Measurements from ENCODE around the gene COL12A1.

The COL12A1 gene

DNA sequence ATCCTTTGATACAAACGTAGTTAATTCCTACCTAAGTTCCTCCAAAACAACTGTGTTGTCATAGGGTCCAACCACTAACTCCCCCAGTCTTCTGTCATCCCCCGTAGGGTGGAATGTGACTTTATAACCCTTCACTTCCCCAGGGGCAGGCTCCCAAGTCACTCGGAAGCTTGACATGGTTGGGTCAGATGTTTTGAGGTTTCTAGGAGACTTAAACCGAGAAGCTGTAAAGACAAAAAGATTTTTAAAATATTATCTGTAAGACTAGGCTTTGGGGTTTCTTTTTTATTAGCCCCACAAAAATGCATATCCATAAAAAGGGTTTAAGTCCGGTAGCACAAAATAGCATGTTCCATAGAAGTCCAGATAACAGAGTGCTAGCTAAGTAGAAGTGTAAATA is 50.2 kb downstream of the COL12A1 start:
- peak overlapping the region in 1 of 2 donors; percentile 6 for H3K27ac ChIP-seq
- DNase-seq (ENCODE audit: low spot score) = no peak
- TF ChIP-seq, protein P1, sequence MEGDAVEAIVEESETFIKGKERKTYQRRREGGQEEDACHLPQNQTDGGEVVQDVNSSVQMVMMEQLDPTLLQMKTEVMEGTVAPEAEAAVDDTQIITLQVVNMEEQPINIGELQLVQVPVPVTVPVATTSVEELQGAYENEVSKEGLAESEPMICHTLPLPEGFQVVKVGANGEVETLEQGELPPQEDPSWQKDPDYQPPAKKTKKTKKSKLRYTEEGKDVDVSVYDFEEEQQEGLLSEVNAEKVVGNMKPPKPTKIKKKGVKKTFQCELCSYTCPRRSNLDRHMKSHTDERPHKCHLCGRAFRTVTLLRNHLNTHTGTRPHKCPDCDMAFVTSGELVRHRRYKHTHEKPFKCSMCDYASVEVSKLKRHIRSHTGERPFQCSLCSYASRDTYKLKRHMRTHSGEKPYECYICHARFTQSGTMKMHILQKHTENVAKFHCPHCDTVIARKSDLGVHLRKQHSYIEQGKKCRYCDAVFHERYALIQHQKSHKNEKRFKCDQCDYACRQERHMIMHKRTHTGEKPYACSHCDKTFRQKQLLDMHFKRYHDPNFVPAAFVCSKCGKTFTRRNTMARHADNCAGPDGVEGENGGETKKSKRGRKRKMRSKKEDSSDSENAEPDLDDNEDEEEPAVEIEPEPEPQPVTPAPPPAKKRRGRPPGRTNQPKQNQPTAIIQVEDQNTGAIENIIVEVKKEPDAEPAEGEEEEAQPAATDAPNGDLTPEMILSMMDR (IDR thresholded peaks at IDR 0.05) = no peak

DNA sequence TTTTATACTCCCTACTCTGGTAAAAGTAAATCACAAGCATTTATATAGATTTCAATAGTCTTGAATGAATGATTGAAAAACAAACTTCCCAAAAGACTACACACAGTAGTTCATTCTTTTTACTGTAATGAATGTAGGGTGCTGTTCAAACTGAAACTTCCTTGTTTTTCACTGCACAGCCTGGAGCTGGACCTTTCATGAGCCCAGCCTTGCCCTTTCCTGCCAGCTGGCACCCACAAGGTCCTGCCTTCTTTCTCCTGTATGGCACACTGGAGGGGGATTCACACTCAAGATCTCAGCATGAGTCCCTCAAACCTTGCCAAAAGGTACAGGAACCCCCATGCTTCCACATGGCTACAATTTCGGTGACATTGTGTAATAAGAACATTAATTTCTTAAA is 50.9 kb downstream of the COL12A1 start:
- no peak for DNase-seq (ENCODE audit: low spot score)
- Histone ChIP-seq H3K4me3 (no peak overlapping the region), H3K27ac (no peak overlapping the region)
- TF ChIP-seq, protein P1 (IDR thresholded peaks at IDR 0.05) = no peak

More for the DNA sequence above, 50.2 kb downstream of the COL12A1 start:
- no peak overlapping the region for H3K4me3 ChIP-seq

DNA sequence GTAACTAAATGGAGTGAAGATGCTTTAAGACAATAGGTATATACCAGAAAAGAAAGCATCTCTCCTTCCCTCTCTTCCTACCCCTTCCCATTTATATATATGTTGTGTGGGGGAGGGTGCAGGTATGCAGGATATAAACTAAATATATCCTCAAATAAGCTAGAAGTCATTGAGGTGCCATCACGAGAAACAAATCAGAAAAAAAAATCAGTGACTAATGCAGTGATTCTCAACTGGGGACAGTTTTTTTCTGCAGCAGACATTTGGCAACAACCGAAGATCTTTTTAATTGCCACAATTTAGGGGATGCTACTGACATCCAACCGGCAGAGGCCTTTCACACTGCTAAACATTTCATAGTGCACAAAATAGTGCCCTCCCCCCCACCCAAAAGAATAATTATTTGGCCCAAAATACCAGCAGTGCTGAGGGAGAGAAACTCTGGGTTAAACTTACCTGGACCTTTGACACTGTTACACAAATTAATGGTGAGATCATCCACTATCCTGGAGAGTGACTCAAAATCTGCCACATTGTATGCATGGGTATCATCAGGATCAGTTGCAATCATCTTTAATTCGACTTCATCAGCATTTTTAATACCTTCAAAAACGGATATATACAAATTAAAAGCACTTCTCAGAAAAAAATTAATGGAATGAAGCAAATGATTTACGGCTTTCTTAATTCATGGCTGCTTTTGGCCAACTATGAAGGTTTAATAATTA is 55.0 kb downstream of the COL12A1 start:
- no peak for DNase-seq (ENCODE audit: low spot score)
- TF ChIP-seq, protein P1 (IDR thresholded peaks at IDR 0.05) = no peak
- no peak overlapping the region for H3K27ac ChIP-seq
- H3K4me3 ChIP-seq = no peak overlapping the region

DNA sequence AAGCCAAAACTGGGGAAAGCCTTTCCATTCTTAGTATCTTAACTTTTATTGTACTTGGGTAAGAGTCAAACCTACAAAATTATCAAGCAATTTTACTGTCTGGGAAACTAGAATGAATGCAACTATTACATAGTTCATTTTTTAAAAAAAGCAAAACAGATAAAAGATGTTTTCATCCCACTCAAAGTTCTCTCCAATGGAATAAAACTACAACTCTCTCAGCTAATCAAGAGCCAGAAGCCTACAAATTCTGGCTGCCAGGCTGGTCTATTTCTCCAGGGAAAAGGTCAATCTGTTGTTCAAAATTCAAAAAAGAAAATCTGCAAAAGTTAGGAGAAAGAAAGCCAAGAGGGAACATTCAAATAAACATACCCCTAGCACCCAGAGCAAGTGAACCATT is 56.2 kb downstream of the COL12A1 start:
- H3K27ac ChIP-seq = no peak overlapping the region
- no peak overlapping the region for H3K4me3 ChIP-seq
- TF ChIP-seq, protein P1 (IDR thresholded peaks at IDR 0.05) = no peak
- DNase-seq (ENCODE audit: low spot score) = no peak

DNA sequence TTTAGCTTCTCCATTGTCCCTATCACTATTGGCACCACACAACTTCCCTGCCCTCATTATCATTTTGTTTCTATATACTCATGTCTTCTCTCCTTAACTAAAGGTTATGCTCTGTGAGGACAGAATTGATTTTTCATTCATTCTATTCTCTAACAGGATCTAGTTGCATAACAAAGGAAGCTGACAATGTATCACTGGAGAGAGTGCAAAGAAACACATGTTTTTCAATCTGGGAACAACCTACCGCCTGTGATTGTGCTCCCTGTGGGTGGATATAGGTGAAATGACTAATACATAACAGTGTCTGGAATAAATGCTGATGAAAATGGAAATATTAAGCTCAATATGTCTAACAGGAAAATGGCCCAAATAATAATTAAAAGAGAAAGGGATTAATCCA is 56.6 kb downstream of the COL12A1 start:
- no peak for DNase-seq (ENCODE audit: low spot score)
- Histone ChIP-seq H3K27ac (no peak overlapping the region), H3K4me3 (no peak overlapping the region)
- TF ChIP-seq, protein P1 (IDR thresholded peaks at IDR 0.05) = no peak

DNA sequence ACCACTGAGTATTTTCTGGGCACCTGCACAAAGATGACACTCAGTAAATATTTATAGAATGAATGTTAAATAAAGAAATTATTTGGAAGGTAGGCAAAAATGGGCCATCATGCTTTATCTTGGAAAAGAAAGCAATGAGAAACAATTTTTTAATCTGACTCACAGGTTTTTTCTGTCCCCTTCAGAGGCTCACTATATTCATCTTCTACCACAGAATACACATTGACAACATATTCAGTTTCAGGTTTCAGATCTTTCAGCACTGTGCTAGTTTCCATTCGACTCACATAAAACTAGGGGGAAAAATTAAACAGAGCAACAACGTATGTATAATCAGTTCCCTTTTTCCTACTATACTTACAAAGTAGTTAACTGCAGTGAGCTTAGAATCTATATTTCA is 58.3 kb downstream of the COL12A1 start:
- no peak overlapping the region for H3K27ac ChIP-seq
- H3K4me3 ChIP-seq = no peak overlapping the region
- no peak for DNase-seq (ENCODE audit: low spot score)
- TF ChIP-seq, protein P1 (IDR thresholded peaks at IDR 0.05) = no peak

DNA sequence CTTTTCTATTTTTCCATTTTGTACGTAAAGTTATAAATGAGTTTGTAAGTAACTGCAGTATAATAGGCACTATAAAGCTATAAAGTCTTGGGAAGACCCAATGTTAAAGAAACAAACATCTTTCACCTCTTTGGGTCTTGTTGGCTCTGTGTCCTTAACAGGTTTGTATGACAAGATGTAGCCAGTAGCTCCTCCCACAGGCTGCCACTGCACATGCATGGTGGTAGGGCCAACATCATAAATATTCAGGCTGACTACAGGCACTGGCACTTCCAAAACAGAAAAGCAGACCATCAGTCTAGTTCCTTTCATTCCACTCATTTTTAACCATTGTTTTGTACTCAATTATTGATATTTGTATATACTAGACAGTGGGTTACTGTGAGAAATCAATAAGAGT is 59.9 kb downstream of the COL12A1 start:
- no peak overlapping the region for H3K4me3 ChIP-seq
- TF ChIP-seq, protein P1 (IDR thresholded peaks at IDR 0.05) = no peak
- no peak overlapping the region for H3K27ac ChIP-seq
- DNase-seq (ENCODE audit: low spot score) = no peak

All from coronary artery (tissue), 2 donors.